ENCODE measurements around the gene C1QBP.
A peak's percentile ranks its signal among the peaks of the same experiment; 100 is the strongest.

- TF ChIP-seq CTCF (conservative IDR thresholded peaks at IDR 0.05; ENCODE audit: low read depth, low read length) (peak; percentile 85), EZH2 (IDR thresholded peaks at IDR 0.05; ENCODE audit: low read length, unreplicated experiment) (no peak)
Observed at GRCh38 chr17:5438716-5439445, at the start of gene C1QBP.
